Fibroblast of lung (primary cell): ENCODE data around the gene TMCO1. TPM values are rescaled to one million over a fixed set of nuclear protein-coding genes. Genes with fewer than 3 reads are reported as not detected.
"Not testable (repeated sequence)": the region's sequence is repeated elsewhere in the genome, so short reads cannot be mapped to it uniquely, and the experiment has no call there.

ENCODE experiments used
- DNase-seq, 2 donors: peaks; one replicate each; pipeline versions ENCODE4 v3.0.0 to v3.0.0-alpha.2; 2010; ENCODE audit warnings: low read depth in 2 of 2
- H2AFZ ChIP-seq: 2 replicates; pipeline ENCODE4 v1.5.1; 2012; ENCODE audit warnings: low read length, control low read depth, inconsistent platforms
- H3K27ac ChIP-seq: 2 replicates; pipeline ENCODE4 v1.5.1; 2011; ENCODE audit warnings: low read length, control low read depth; ENCODE audit not compliant: insufficient read depth
- H3K27me3 ChIP-seq: 2 replicates; pipeline ENCODE4 v1.5.1; 2011; ENCODE audit warnings: mild to moderate bottlenecking, low read length; ENCODE audit not compliant: control insufficient read depth, insufficient read depth
- H3K36me3 ChIP-seq: 2 replicates; pipeline ENCODE4 v1.5.1; 2011; ENCODE audit warnings: low read length; ENCODE audit not compliant: control insufficient read depth, insufficient read depth
- H3K4me1 ChIP-seq: 2 replicates; pipeline ENCODE4 v1.5.1; 2011; ENCODE audit warnings: low read length; ENCODE audit not compliant: control insufficient read depth, insufficient read depth; ENCODE audit errors: extremely low read depth
- H3K4me2 ChIP-seq: 2 replicates; pipeline ENCODE4 v1.5.1; 2011; ENCODE audit warnings: low read length, control low read depth; ENCODE audit not compliant: insufficient read depth; ENCODE audit errors: extremely low read depth
- H3K4me3 ChIP-seq, 4 experiments: fragments of 200-600 bp in 1 of 4; sonication (generic) in 1 of 4; replicated peaks in 1 of 4; 2 replicates each; pipeline ENCODE4 v1.5.1; 2011 to 2016; ENCODE audit warnings: low read length in 4 of 4, low read depth in 3 of 4, mild to moderate bottlenecking in 3 of 4, control low read depth in 2 of 4, inconsistent platforms in 1 of 4, mixed read lengths in 1 of 4; ENCODE audit not compliant: insufficient read depth in 1 of 4; ENCODE audit errors: control extremely low read depth in 1 of 4
- H3K79me2 ChIP-seq: 2 replicates; pipeline ENCODE4 v1.5.1; 2012; ENCODE audit warnings: mild to moderate bottlenecking, low read length, inconsistent platforms; ENCODE audit not compliant: control insufficient read depth, insufficient read depth
- H3K9ac ChIP-seq: 2 replicates; pipeline ENCODE4 v1.5.1; 2011; ENCODE audit warnings: mild to moderate bottlenecking, low read length, control low read depth; ENCODE audit not compliant: insufficient read depth
- H3K9me3 ChIP-seq: 2 replicates; pipeline ENCODE4 v1.5.1; 2012; ENCODE audit warnings: low read depth, low read length; ENCODE audit not compliant: control insufficient read depth, insufficient read depth
- H4K20me1 ChIP-seq: 2 replicates; pipeline ENCODE4 v1.5.1; 2011; ENCODE audit warnings: low read length; ENCODE audit not compliant: control insufficient read depth, insufficient read depth; ENCODE audit errors: extremely low read depth
- EZH2 ChIP-seq: IDR thresholded peaks from 2 replicates; pipeline ENCODE4 v1.5.1; 2012; ENCODE audit warnings: low read length, control low read depth, mild to moderate bottlenecking; ENCODE audit errors: missing control alignments
- polyA plus RNA-seq, 2 donors: library from polyadenylated mRNA; depleted of rRNA in 1 of 2; stranded (reverse) in 1 of 2; unstranded in 1 of 2; fragments of >200 nt; gene quantifications; 2 replicates each; pipeline ENCODE4 v1.2.1, GENCODE V29; 2011 to 2012; ENCODE audit warnings: missing spikeins in 1 of 2
- total RNA-seq: library from RNA; depleted of rRNA; stranded (reverse); fragments of >200 nt; gene quantifications from 2 replicates; pipeline ENCODE4 v1.2.1, GENCODE V29; 2014
- TF ChIP-seq, protein P1 (sequence below), 2 donors: IDR thresholded peaks in 1 of 2; conservative IDR thresholded peaks in 1 of 2; 1 replicate in 1 of 2; 2 replicates in 1 of 2; pipeline ENCODE4 v1.5.1; 2011 to 2012; ENCODE audit warnings: low read length in 2 of 2, control low read depth in 1 of 2, inconsistent platforms in 1 of 2, low read depth in 1 of 2, mild to moderate bottlenecking in 1 of 2

The TMCO1 gene
- total and polyA plus RNA-seq, 2 donors (not counting 1 experiment from before 2014, with no cell fraction given) = 70.2 to 198 TPM

- DNase-seq = no peak
- H3K79me2 ChIP-seq = no peaks in the 10 kb centered on the region
- no peak overlapping the region for H3K4me3 ChIP-seq
- no peak for TF ChIP-seq EZH2
- TF ChIP-seq, protein P1, sequence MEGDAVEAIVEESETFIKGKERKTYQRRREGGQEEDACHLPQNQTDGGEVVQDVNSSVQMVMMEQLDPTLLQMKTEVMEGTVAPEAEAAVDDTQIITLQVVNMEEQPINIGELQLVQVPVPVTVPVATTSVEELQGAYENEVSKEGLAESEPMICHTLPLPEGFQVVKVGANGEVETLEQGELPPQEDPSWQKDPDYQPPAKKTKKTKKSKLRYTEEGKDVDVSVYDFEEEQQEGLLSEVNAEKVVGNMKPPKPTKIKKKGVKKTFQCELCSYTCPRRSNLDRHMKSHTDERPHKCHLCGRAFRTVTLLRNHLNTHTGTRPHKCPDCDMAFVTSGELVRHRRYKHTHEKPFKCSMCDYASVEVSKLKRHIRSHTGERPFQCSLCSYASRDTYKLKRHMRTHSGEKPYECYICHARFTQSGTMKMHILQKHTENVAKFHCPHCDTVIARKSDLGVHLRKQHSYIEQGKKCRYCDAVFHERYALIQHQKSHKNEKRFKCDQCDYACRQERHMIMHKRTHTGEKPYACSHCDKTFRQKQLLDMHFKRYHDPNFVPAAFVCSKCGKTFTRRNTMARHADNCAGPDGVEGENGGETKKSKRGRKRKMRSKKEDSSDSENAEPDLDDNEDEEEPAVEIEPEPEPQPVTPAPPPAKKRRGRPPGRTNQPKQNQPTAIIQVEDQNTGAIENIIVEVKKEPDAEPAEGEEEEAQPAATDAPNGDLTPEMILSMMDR (conservative IDR thresholded peaks at IDR 0.05 in 1 of 2, IDR thresholded peaks at IDR 0.05 in 1 of 2; ENCODE audit: low read depth in 1 of 2, low read length in 2 of 2) = no peak
- H3K4me2 ChIP-seq = no peak overlapping the region
- H3K9ac ChIP-seq = no peak overlapping the region
- H2AFZ ChIP-seq = no peak overlapping the region
- H3K27me3 ChIP-seq = peaks cover 9% of the 10 kb centered on the region
- no peaks in the 10 kb centered on the region for H4K20me1 ChIP-seq
- no peaks in the 10 kb centered on the region for H3K4me1 ChIP-seq
- no peak overlapping the region for H3K27ac ChIP-seq
- H3K9me3 ChIP-seq = no peaks in the 10 kb centered on the region
- H3K36me3 ChIP-seq = no peaks in the 10 kb centered on the region
These were observed 60.5 kb downstream of the TMCO1 start for GRCh38 chr1:165707984-165708706.

DNA sequence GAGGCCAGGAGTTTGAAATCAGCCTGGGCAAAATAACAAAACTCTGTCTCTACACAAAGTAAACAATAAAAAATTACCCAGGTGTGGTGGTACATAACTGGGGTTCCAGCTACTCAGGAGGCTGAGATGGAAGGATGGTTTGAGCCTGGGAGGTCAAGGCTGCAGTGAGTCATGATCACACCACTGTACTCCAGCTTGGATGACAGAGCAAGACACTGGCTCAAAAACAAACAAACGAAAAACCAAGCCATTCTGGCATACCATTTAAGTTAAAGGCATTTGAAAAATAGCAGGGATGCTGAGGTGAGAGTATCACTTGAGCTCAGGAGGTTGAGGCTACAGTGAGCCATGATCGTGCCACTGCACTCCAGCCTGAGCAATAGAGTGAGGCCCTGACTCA is 65.0 kb downstream of the TMCO1 start:
- Histone ChIP-seq H3K4me1 (no peaks in the 10 kb centered on the region), H3K79me2 (no peaks in the 10 kb centered on the region), H3K4me2 (no peak overlapping the region), H3K27ac (no peak overlapping the region), H3K9ac (no peak overlapping the region), H3K4me3 (no peak overlapping the region), H4K20me1 (no peaks in the 10 kb centered on the region), H3K36me3 (no peaks in the 10 kb centered on the region), H3K9me3 (no peaks in the 10 kb centered on the region), H2AFZ (no peak overlapping the region), H3K27me3 (peaks cover 2% of the 10 kb centered on the region)
- DNase-seq = no peak
- TF ChIP-seq, protein P1 (conservative IDR thresholded peaks at IDR 0.05 in 1 of 2, IDR thresholded peaks at IDR 0.05 in 1 of 2; ENCODE audit: low read depth in 1 of 2, low read length in 2 of 2) = no peak
- TF ChIP-seq EZH2 = no peak

DNA sequence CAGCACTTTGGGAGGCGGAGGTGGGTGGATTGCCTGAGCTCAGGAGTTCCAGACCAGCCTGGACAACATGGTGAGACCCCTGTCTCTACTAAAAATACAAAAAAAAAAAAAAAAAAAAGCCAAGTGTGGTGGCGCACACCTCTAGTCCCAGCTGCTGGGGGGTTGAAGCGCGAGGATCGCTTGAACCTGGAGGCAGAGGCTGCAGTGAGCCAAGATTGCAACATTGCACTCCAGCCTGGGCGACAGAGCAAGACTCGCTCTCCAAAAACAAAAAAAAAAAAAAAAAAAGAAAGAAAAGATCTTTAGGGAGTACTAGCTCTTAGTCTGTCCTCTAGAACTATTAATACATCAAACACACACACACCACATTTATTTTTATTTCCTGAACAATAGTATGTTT is 66.7 kb downstream of the TMCO1 start:
- not testable (repeated sequence) for H2AFZ ChIP-seq, DNase-seq, H3K4me1 ChIP-seq, H3K9ac ChIP-seq, H3K36me3 ChIP-seq, H3K9me3 ChIP-seq, H3K27ac ChIP-seq, H3K27me3 ChIP-seq, H3K4me2 ChIP-seq, H3K4me3 ChIP-seq, H4K20me1 ChIP-seq
- H3K79me2 ChIP-seq = peaks cover 11% of the 10 kb centered on the region
